Endothelial cell of umbilical vein (primary cell): ENCODE data around the gene MYO1E. TPM values are rescaled to one million over a fixed set of nuclear protein-coding genes. Genes with fewer than 3 reads are reported as not detected.

Source experiments
- BruUV-seq: library from RNA; stranded (reverse); fragments of 400-500 nt; replicated peaks from 2 replicates; lab custom pipeline; 2021; lab: Mats Ljungman, UMichigan
- CTCF ChIA-PET: fragments of 300-600, 350-600 bp; sonication (Branson Sonifier 250); formaldehyde crosslinking; loops from one replicate; lab custom pipeline; 2021; ENCODE audit warnings: antibody characterized with exemption, inconsistent platforms; lab: Charles Lee
- POLR2A ChIA-PET: fragments of 300-600, 350-600 bp; sonication (Branson Sonifier 250); formaldehyde crosslinking; loops from one replicate; lab custom pipeline; 2021; ENCODE audit warnings: antibody characterized with exemption, inconsistent platforms; lab: Charles Lee
- DNase-seq: peaks from one replicate; pipeline ENCODE4 v3.0.0-alpha.2; 2011; ENCODE audit warnings: low read depth, low spot score
- FAIRE-seq: peaks from 2 replicates; lab custom pipeline; 2011; peaks lifted over from hg19 to GRCh38; lab: Jason Lieb, UNC
- H2AFZ ChIP-seq: 2 replicates; pipeline ENCODE4 v1.6.0; 2012; ENCODE audit warnings: low read depth, low read length, control low read depth, inconsistent platforms
- H3K27ac ChIP-seq: 2 replicates; pipeline ENCODE4 v1.5.1; 2011; ENCODE audit warnings: low read depth, mild to moderate bottlenecking, control low read depth, low read length, moderate library complexity; ENCODE audit not compliant: insufficient read depth
- H3K27me3 ChIP-seq, 2 experiments: 2 replicates each; pipeline versions ENCODE4 v1.6.0 to v1.6.1; 2011; ENCODE audit warnings: low read length in 2 of 2, mixed read lengths in 1 of 2; ENCODE audit not compliant: control insufficient read depth in 2 of 2, insufficient read depth in 2 of 2
- H3K36me3 ChIP-seq, 2 experiments: 2 replicates in 1 of 2; 3 replicates in 1 of 2; pipeline ENCODE4 v1.5.1; 2011; ENCODE audit warnings: low read length in 2 of 2, mild to moderate bottlenecking in 1 of 2, moderate library complexity in 1 of 2; ENCODE audit not compliant: control insufficient read depth in 2 of 2, insufficient read depth in 2 of 2; ENCODE audit errors: extremely low read depth in 1 of 2
- H3K4me1 ChIP-seq: 3 replicates; pipeline ENCODE4 v1.5.1; 2011; ENCODE audit warnings: mild to moderate bottlenecking, low read length; ENCODE audit not compliant: control insufficient read depth, insufficient read depth; ENCODE audit errors: extremely low read depth
- H3K4me2 ChIP-seq: 2 replicates; pipeline ENCODE4 v1.6.1; 2011; ENCODE audit warnings: low read length, control low read depth, mixed read lengths; ENCODE audit not compliant: insufficient read depth
- H3K4me3 ChIP-seq, 3 experiments: fragments of 200-600 bp in 1 of 3; sonication (generic), shearing (Covaris generic) in 1 of 3; replicated peaks in 1 of 3; 2 replicates each; pipeline ENCODE4 v1.5.1; 2011 to 2016; ENCODE audit warnings: control low read depth in 3 of 3, low read length in 3 of 3, mild to moderate bottlenecking in 2 of 3, inconsistent platforms in 1 of 3, low read depth in 1 of 3, moderate library complexity in 1 of 3; ENCODE audit not compliant: insufficient read depth in 1 of 3
- H3K79me2 ChIP-seq: 2 replicates; pipeline ENCODE4 v1.6.0; 2012; ENCODE audit warnings: low read length, inconsistent platforms; ENCODE audit not compliant: control insufficient read depth, insufficient read depth
- H3K9ac ChIP-seq: replicated peaks from 2 replicates; pipeline ENCODE3; 2011; ENCODE audit warnings: low read length, control low read depth; ENCODE audit not compliant: insufficient read depth; ENCODE audit errors: extremely low read depth
- H3K9me1 ChIP-seq: replicated peaks from 3 replicates; pipeline ENCODE4 v1.6.0; 2011; ENCODE audit warnings: mild to moderate bottlenecking, low read length; ENCODE audit not compliant: control insufficient read depth, insufficient read depth; ENCODE audit errors: extremely low read depth
- H3K9me3 ChIP-seq: replicated peaks from 2 replicates; pipeline ENCODE4 v1.5.1; 2012; ENCODE audit warnings: low read length, inconsistent platforms; ENCODE audit not compliant: control insufficient read depth, insufficient read depth
- H4K20me1 ChIP-seq: replicated peaks from 2 replicates; pipeline ENCODE3; 2011; ENCODE audit warnings: mild to moderate bottlenecking, low read length; ENCODE audit not compliant: control insufficient read depth, insufficient read depth; ENCODE audit errors: extremely low read depth
- CTCF ChIP-seq, 2 donors: IDR thresholded peaks; 1 replicate in 1 of 2; 2 replicates in 1 of 2; pipeline ENCODE4 v1.5.1; 2011; ENCODE audit warnings: low read length in 2 of 2, mild to moderate bottlenecking in 2 of 2, moderate library complexity in 2 of 2, control low read depth in 1 of 2, inconsistent platforms in 1 of 2, low read depth in 1 of 2; ENCODE audit not compliant: insufficient read depth in 1 of 2; ENCODE audit errors: extremely low read depth in 1 of 2
- EZH2 ChIP-seq: IDR thresholded peaks from 2 replicates; pipeline ENCODE4 v1.6.1; 2012; ENCODE audit warnings: borderline replicate concordance, low read depth, mild to moderate bottlenecking, moderate library complexity, low read length, inconsistent platforms; ENCODE audit not compliant: severe bottlenecking
- FOS ChIP-seq: IDR thresholded peaks from 2 replicates; pipeline ENCODE4 v1.6.1; 2011; ENCODE audit warnings: mild to moderate bottlenecking, low read length, moderate library complexity, borderline replicate concordance; ENCODE audit not compliant: insufficient read depth
- GATA2 ChIP-seq: IDR thresholded peaks from 2 replicates; pipeline ENCODE4 v1.7.0; 2011; ENCODE audit warnings: low read depth, mild to moderate bottlenecking, moderate library complexity, mixed read lengths, low read length; ENCODE audit not compliant: insufficient read length, insufficient read depth
- JUN ChIP-seq: IDR thresholded peaks from 2 replicates; pipeline ENCODE4 v1.6.1; 2011; ENCODE audit warnings: borderline replicate concordance, low read depth; ENCODE audit not compliant: insufficient read length, insufficient read depth
- MAX ChIP-seq: IDR thresholded peaks from 2 replicates; pipeline ENCODE4 v1.6.1; 2011; ENCODE audit not compliant: insufficient read depth, insufficient read length
- MYC ChIP-seq: IDR thresholded peaks from one replicate; pipeline ENCODE4 v1.6.1; 2011; ENCODE audit warnings: mild to moderate bottlenecking, low read depth, low read length
- POLR2A ChIP-seq: IDR thresholded peaks from 2 replicates; pipeline ENCODE4 v1.6.1; 2012; ENCODE audit warnings: low read depth, mild to moderate bottlenecking, control low read depth, low read length
- POLR2AphosphoS5 ChIP-seq: IDR thresholded peaks from 2 replicates; pipeline ENCODE4 v1.6.1; 2012; ENCODE audit warnings: low read depth, mild to moderate bottlenecking, control low read depth, low read length, moderate library complexity; ENCODE audit not compliant: insufficient read depth
- dilution Hi-C: fragments of 300-500 bp; cut with MboI; formaldehyde crosslinking; loops from one replicate; pipeline ENCODE4 v1.15.0; 2019; ENCODE audit warnings: low sequenced_read_pairs; ENCODE audit not compliant: extremely low pct_ligation_motif_present
- intact Hi-C: fragments of 100-400 bp; cut with micrococcal nuclease; formaldehyde crosslinking; loops from one replicate; pipeline ENCODE4 v1.10.0; 2022
- polyA plus RNA-seq, 4 experiments: library from polyadenylated mRNA; depleted of rRNA in 3 of 4; stranded (reverse) in 3 of 4; unstranded in 1 of 4; fragments of >200 nt; gene quantifications; 2 replicates each; pipeline versions ENCODE4 v1.2.1 to v1.2.3, GENCODE V29; 2011 to 2012; ENCODE audit warnings: missing spikeins in 1 of 4
- total RNA-seq: library from RNA; stranded (reverse); gene quantifications from 2 replicates; pipeline ENCODE4 v1.2.3, GENCODE V29; 2021

MYO1E gene
- total and polyA plus RNA-seq, 2 donors (not counting 3 experiments of a cell fraction or from before 2014, with no cell fraction given), result 31.6 to 218 TPM

GRCh38 chr15:59298854-59299250 is 73.8 kb downstream of the MYO1E start:
- intact Hi-C loops, result loop anchor here (5.0 kb wide), 1 partner anchor 52 kb away; no protein-coding TSS in a partner anchor
- Histone ChIP-seq H3K9me1 (no peaks in the 10 kb centered on the region), H3K79me2 (peaks cover 59% of the 10 kb centered on the region), H4K20me1 (no peaks in the 10 kb centered on the region), H3K9ac (no peak overlapping the region), H3K36me3 (no peaks in the 10 kb centered on the region), H3K9me3 (no peaks in the 10 kb centered on the region), H3K27me3 (no peaks in the 10 kb centered on the region), H3K4me1 (peaks cover 54% of the 10 kb centered on the region), H3K4me3 (no peak overlapping the region), H3K27ac (no peak overlapping the region), H3K4me2 (no peak overlapping the region), H2AFZ (no peak overlapping the region)
- TF ChIP-seq CTCF (IDR thresholded peaks at IDR 0.05; ENCODE audit: extremely low read depth in 1 of 2, insufficient read depth in 1 of 2, low read depth in 1 of 2, low read length in 2 of 2) (no peak), MAX (no peak), MYC (no peak), POLR2AphosphoS5 (no peak), FOS (no peak), POLR2A (no peak), JUN (no peak), EZH2 (no peak), GATA2 (no peak)
- dilution Hi-C loops, result no loop called here
- ChIA-PET POLR2A (no interaction called here), CTCF (interaction anchor here (1.1 kb wide), 1 partner anchor 51 kb away, joined by 3 read pairs; no protein-coding TSS in a partner anchor)
- DNase-seq (no peak), FAIRE-seq (no peak)
- BruUV-seq, result no TSS peak
